ENCODE data around the gene RIOK1. TPM values are rescaled to one million over a fixed set of nuclear protein-coding genes. Genes with fewer than 3 reads are reported as not detected.

The RIOK1 gene
- total and polyA plus RNA-seq, 2 of the 8 experiments (the other 6 are each of a cell fraction or from before 2014, with no cell fraction given), result 11.8 to 26.9 TPM

DNA sequence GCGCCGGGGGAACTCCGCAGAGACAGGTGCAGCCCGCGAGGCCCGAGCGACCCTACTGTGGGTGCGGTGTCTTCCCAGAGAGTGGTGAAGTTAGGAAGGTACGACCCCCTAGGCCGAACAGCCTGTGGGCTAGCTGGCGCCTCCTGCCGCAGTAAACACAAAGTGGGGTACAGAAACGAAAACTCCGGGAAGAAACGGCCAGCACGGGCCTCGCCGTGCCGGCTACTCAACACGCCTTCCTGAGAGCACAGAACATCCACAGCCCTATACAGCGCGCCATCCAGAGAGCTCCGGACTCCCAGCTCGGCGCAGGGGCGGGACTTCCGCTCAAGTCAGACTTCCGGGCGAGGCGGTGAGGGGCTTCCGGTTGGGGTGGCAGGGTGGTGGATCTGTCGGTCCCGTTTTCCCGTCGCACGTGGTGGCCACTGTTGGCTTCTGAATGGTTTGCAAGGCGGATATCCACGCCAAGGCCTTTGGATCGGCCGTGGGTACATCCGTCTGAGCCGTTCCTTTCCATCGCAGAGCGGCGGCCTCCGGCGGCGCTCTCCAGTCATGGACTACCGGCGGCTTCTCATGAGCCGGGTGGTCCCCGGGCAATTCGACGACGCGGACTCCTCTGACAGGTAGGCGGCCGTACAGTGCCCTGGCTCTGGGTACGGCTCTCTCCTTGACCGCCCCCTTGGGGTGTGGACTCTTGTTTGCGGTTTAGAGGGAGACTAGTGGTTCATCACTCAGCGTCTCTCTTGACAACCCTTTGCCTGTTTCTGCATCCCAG lies at the start of gene RIOK1, which contains the start of gene CAGE1 (continued):
- TF ChIP-seq HDAC2 (IDR thresholded peaks at IDR 0.05; ENCODE audit: borderline replicate concordance in 1 of 2, low read depth in 2 of 2, low read length in 2 of 2), result peak; percentile 25 to 94; a peak in 2 of 4 replicates
- TF ChIP-seq YY1 (IDR thresholded peaks at IDR 0.05; ENCODE audit: low read depth, low read length), result peak; percentile 65; the same call in 1 of the 2 replicates
- TF ChIP-seq, protein P1, sequence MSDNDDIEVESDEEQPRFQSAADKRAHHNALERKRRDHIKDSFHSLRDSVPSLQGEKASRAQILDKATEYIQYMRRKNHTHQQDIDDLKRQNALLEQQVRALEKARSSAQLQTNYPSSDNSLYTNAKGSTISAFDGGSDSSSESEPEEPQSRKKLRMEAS (IDR thresholded peaks at IDR 0.05), result peak; percentile 93
- peak; percentile 79; the same call in 1 of the 2 replicates for TF ChIP-seq BACH1 (IDR thresholded peaks at IDR 0.05; ENCODE audit: low read length)
- no peak for TF ChIP-seq CTBP2 (IDR thresholded peaks at IDR 0.05; ENCODE audit: borderline replicate concordance, insufficient read depth, insufficient read length, low read length)
- peak; percentile 90 to 92; a peak in 1 of 4 replicates for TF ChIP-seq SIN3A (conservative IDR thresholded peaks at IDR 0.05 in 1 of 2, IDR thresholded peaks at IDR 0.05 in 1 of 2; ENCODE audit: low read depth in 1 of 2, low read length in 2 of 2)
- peak; percentile 87 for TF ChIP-seq ASH2L (IDR thresholded peaks at IDR 0.05; ENCODE audit: low read length)

All from H1 (cell line).